DMS114 treated with DMSO at 0.1 percent for 48 hours (cell line): ENCODE measurements around the gene SRRD.

ENCODE experiments used
- DNase-seq: peaks from one replicate; lab custom pipeline; 2025; ENCODE audit not compliant: unreplicated experiment; lab: John Stamatoyannopoulos, UW

SRRD gene

GRCh38 chr22:26453216-26453615 is 30.5 kb upstream of the SRRD start:
- DNase-seq = no peak

DNA sequence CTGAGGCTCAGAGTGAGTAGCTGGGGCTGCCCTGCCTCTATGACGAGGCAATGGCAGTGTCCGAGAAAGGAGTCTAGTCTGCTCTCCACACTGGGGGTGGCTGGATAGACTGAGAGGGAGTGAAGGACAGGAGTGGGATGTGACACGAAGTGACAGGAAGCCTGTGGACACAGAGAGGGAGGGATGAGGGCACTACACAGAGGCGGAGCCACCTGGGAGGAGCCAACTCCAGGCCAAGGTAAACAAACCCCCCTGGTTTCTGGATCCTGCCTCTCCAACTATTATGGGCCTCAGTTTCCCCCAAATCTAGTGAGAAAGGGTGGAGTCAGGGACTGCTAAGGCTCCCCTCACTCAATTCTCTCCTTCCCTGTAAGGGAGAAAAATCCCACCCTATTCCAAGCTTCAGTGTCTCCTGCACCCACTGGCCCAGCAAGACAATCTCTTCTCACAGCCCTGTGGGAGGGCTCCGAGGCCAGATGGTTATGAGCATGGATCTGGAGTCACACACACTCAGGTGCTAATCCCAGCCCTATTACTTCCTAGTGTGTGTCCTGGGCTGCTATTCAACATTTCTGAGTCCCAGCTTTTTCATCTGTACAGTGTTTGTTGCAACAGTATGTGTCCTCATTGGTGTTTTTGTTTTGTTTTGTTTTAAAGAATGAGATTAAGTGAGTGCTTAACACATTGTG is 29.7 kb upstream of the SRRD start:
- DNase-seq = no peak

GRCh38 chr22:26457661-26458272 is 25.9 kb upstream of the SRRD start:
- no peak for DNase-seq

DNA sequence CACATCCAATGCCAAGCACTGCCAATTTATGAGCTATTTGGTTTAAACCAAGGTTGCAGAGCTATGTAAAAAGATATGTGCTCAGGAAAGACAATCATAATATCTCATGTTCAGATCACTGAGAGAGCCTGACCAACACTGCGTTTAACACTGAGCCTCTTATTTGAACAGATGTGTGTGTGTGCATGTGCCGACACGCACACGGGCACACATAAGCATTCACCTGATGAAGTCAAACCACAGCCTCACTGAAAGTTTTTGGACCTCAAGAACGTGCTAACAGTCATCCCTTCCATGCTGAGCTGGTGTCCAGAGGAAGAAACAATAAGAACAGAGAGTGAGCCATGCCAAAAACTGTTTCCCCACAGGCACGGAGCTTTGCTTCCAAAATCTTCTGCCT is 23.5 kb upstream of the SRRD start:
- no peak for DNase-seq

DNA sequence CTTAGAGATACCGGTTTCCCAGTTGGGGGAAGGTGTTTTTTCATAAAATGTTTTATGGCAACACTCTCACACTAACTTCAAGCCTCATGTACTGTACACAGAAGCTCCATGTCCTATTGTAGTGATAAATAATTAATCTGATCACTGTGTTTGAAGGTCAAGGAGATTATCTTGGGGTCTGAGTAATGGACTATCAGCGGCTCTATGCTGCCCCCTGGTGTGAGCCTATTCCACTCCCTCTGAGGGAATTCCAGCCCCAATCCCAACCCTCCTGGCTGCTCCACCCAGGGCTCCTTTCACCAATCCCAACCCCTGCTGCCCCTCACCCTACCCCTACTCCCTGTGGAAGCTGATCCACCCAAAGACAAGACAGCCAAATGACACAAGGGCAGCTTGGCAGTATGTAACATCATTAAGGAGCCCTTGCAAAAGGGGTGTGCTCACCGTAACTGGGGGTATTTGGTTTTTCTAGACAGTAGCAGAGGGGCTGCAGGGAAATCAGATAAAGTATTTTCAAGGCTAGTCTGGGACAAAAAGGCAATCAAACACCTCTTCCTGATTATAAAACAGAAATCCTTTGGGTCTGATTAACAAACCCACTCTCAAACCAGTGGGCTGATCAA is 22.4 kb upstream of the SRRD start:
- peak; percentile 34 for DNase-seq

DNA sequence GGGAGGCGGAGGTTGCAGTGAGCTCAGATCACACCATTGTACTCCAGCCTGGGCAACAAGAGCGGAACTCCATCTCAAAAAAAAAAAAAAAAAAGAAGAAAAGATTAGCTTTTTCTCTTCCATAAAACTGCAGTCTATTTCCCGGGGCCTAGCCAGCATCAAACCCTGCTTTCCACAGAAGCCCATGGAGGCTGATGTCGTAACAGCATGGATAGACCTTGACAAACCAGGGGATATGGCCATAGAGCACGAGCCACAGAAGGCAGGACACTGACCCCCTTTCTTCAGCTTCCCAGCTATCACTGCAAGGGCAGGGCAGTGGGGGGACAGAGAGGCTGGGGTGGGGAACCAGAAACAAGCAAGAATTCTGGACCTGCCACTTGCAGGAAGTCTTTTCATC is 21.6 kb upstream of the SRRD start:
- DNase-seq = no peak

- no peak for DNase-seq
Observed at GRCh38 chr22:26462641-26463040, 21.0 kb upstream of the SRRD start.

- no peak for DNase-seq
Observed at GRCh38 chr22:26463101-26463661, 20.5 kb upstream of the SRRD start.

DNA sequence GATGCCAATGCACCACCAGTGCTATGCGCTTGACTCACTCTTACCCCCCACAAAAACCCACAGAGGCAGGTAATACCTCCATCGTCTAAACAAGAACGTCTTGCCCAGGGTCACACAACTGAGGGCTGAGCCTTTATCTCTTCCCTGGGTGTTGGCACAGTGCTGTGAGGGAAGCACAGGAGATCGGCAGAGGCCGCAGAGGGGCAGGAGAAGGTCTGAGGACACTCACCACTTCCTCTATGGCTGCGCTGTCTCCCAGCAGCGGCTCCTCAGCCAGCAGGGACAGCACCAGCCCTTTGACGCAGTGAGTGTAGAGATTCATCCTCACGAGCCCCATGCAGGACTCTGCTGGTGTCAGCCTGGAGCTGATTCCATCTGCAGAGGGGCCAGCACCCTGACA is 20.0 kb upstream of the SRRD start:
- DNase-seq = no peak

DNA sequence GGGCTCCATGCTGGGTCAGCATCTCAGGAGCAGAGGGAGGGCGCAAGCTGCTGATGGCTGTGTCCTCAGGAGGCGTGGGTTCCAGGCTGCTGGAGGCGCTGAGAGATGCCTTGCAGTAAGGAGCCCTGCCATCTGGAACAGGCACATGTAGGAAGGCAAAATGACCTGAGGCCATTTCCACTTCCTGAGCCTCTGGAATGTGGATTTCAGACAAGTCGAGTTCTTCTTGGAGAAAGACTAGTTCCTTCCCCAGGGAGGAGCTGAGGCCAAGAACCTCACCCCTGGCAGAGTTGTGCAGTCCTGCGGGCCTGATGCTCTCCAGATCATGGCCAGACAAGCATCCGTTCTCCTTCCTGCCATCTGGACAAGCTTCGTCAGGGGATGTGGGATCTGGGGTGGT is 19.4 kb upstream of the SRRD start:
- DNase-seq = no peak

- no peak for DNase-seq
Observed at GRCh38 chr22:26466196-26466595, 17.5 kb upstream of the SRRD start.

DNA sequence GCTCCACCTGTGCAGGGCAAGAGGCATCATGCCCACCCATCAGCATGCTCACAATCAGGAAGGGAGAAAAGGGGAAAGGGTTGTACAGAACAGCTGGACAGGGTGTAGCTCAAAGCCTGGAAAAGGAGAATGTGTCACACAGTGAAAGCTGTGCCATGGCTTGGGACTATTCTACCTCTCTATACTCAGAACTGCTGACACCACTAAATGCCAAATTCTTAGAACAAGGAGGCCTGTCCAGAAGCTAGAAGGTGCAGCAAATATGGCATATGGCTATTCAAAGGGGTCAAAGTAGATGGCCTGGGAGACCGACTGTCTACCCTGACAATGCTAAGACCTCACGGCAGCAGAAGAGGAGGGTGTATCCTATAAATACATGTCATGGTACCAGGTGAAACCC is 12.9 kb upstream of the SRRD start:
- DNase-seq = no peak

GRCh38 chr22:26471522-26471921 is 12.2 kb upstream of the SRRD start:
- DNase-seq = no peak

DNA sequence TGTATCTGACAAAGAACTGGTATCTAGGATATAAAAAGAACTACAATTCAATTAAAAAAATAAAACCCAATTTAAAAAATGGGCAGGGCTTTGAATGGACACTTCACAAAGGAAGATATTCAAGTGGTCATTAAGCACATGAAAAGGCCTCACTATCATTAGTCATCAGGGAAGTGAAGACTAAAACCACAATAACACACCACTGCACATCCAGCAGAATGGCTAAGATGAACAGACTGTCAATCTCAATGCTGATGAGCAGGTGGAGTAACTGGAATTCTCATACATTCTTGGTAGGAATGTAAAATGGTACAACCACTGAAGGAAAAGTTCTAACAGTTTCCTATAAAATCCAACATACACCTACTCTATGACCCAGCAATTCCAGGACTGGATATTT is 9.0 kb upstream of the SRRD start:
- no peak for DNase-seq

DNA sequence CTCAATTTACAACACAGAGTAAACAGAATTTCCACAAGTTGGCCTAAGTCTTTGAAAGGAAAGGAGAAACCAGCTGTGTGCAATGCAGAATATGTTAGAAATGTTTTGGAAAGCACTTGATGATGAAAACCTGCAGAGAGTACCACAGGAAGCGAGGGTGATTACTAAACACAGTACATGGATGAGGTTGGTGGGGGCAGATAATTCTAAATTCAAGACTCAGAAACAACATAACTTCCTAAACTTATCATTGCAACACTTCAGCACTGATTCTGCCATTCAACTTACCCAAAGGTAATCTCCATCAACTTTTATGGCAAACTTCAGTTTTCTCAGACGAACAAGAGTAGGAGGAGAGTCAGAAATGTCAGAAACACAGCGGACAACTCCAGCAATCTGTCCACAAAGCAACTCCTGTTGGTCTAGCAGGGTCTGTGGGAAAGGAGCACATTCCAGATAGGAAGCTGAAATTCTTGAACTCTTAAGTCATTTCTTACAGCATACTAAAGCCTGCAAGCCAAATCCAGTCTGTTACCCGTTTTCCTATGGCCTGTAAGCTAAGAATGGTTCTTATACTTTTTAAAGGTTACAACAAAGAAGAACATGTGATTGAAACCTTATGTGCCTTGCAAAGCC is 6.9 kb upstream of the SRRD start:
- DNase-seq = no peak

DNA sequence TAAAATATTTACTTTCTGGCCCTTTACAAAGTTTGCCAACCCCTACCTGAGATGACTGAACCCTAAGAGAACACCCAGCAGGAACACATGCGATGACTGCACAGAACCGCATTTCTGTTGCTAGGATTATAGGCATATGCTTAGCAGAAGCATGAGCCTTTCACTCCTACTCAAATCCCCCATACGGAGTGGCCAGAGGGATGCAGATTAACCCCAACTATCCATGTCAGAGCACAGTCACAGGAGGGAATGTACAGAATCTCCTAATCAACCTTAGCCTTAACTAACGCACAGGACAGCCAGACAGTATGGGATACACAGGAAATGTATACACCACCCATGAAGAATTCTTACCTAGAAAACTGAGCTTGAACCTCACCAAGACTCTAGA is 6.3 kb upstream of the SRRD start:
- DNase-seq = no peak

DNA sequence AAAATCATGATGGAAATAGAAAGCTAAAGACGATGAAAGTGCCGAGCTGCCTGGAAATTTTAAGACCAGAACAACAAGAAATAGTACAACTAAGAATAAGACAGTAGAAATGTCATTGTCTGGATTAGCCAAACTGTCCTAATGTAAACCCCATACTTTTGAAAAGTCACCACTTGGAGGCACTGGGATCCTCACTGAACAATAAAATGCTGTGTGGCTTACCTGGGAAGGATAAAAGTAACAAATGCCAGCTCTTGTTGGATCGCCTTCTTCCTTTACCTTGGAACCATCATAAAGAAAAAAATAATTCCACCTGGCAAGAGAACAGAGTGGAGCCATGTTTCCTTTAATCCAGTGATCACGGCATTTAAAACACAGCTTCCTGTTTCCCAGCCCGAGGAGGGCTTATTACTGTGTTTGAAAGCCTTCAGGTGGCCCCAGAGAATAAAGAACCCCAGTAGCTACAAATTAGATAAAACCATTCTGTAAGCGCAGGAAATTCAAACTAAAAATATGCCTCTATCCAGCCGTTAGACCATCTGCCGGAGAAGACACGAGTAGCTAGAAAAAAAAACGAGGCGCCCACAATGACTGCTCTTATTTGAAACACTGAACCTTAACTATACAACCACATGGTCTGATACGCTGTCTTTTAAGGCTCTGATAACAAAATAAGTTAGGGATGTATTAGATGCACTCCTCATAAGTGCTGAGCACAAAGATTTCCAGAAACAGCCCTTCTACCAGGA is 4.5 kb upstream of the SRRD start:
- DNase-seq = no peak

GRCh38 chr22:26479792-26480610 is 3.7 kb upstream of the SRRD start:
- DNase-seq = no peak

- no peak for DNase-seq
Observed at GRCh38 chr22:26480611-26480932, 3.1 kb upstream of the SRRD start.

GRCh38 chr22:26481112-26481693 is 2.5 kb upstream of the SRRD start:
- DNase-seq = no peak
